K562 treated with DMSO at 1 percent for 48 hours (cell line): ENCODE data around the gene C1orf159. TPM values are rescaled to one million over a fixed set of nuclear protein-coding genes. Genes with fewer than 3 reads are reported as not detected.

Source experiments
- total RNA-seq: library from RNA; unstranded; fragments of 300-600 nt; gene quantifications from 2 replicates; pipeline ENCODE4 v1.2.3, GENCODE V29; 2022; ENCODE audit warnings: low replicate concordance; ENCODE audit errors: extremely low read depth

Gene C1orf159
- total RNA-seq: not detected in 2 replicates

GRCh38 chr1:1115786-1116700 lies at the start of gene C1orf159:
Gene C1orf159, minus strand, starts transcription at chr1:1116089. Its CDS starts 24,546 bp downstream, at chr1:1091543.

GRCh38 chr1:1073743-1074587 lies 41.9 kb downstream of the C1orf159 start, which contains the start of gene RNF223:
Gene RNF223, minus strand, starts transcription at chr1:1074306. Its CDS starts 1,740 bp downstream, at chr1:1072566.

Other genes with a start within 250 kb of the C1orf159 start
- not detected in 2 replicates for gene SAMD11, start 192.2 kb downstream of the C1orf159 start, total RNA-seq
- not detected in 2 replicates for gene NOC2L, start 156.8 kb downstream of the C1orf159 start, total RNA-seq
- not detected in 2 replicates for gene KLHL17, start 155.5 kb downstream of the C1orf159 start, total RNA-seq
- gene PLEKHN1, start 149.6 kb downstream of the C1orf159 start, total RNA-seq: not detected in 2 replicates
- not detected in 2 replicates for gene PERM1, start 134.0 kb downstream of the C1orf159 start, total RNA-seq
- gene HES4, start 116.0 kb downstream of the C1orf159 start, total RNA-seq: not detected in 2 replicates
- not detected in 2 replicates for gene ISG15, start 102.6 kb downstream of the C1orf159 start, total RNA-seq
- 106 TPM in 1 of 2 replicates, not detected in the other for gene AGRN, start 96.0 kb downstream of the C1orf159 start, total RNA-seq
- not detected in 2 replicates for gene RNF223, start 41.8 kb downstream of the C1orf159 start, total RNA-seq
- gene TTLL10, start 57.8 kb upstream of the C1orf159 start, total RNA-seq: not detected in 2 replicates
- gene TNFRSF18, start 90.5 kb upstream of the C1orf159 start, total RNA-seq: not detected in 2 replicates
- gene TNFRSF4, start 98.1 kb upstream of the C1orf159 start, total RNA-seq: not detected in 2 replicates
- not detected in 2 replicates for gene SDF4, start 115.9 kb upstream of the C1orf159 start, total RNA-seq
- gene B3GALT6, start 116.1 kb upstream of the C1orf159 start, total RNA-seq: not detected in 2 replicates
- not detected in 2 replicates for gene C1QTNF12, start 130.6 kb upstream of the C1orf159 start, total RNA-seq
- not detected in 2 replicates for gene UBE2J2, start 157.8 kb upstream of the C1orf159 start, total RNA-seq
- gene SCNN1D, start 164.3 kb upstream of the C1orf159 start, total RNA-seq: not detected in 2 replicates
- 171 TPM in 1 of 2 replicates, not detected in the other for gene ACAP3, start 191.8 kb upstream of the C1orf159 start, total RNA-seq
- gene PUSL1, start 192.5 kb upstream of the C1orf159 start, total RNA-seq: not detected in 2 replicates
- not detected in 2 replicates for gene INTS11, start 208.6 kb upstream of the C1orf159 start, total RNA-seq
- gene CPTP, start 208.7 kb upstream of the C1orf159 start, total RNA-seq: not detected in 2 replicates
- not detected in 2 replicates for gene TAS1R3, start 215.2 kb upstream of the C1orf159 start, total RNA-seq
- gene DVL1, start 233.3 kb upstream of the C1orf159 start, total RNA-seq: not detected in 2 replicates
- gene MXRA8, start 242.5 kb upstream of the C1orf159 start, total RNA-seq: not detected in 2 replicates